Lung (tissue), 12 donors: Measurements from ENCODE around the gene OMA1. TPM values are rescaled to one million over a fixed set of nuclear protein-coding genes. Genes with fewer than 3 reads are reported as not detected.
"Not testable (repeated sequence)": the region's sequence is repeated elsewhere in the genome, so short reads cannot be mapped to it uniquely, and the experiment has no call there.

Experiments used
- ATAC-seq: fragments of 200-7000 bp; cut with Tn5 transposase; one replicate; pipeline ENCODE4 v1.9.1; 2020; ENCODE audit warnings: moderate number of reproducible peaks; ENCODE audit not compliant: insufficient read depth, low FRiP score
- DNase-seq, 3 donors: peaks; one replicate each; pipeline ENCODE4 v3.0.0-alpha.2; 2013 to 2017
- H3K27ac ChIP-seq, 2 donors: one replicate each; pipeline ENCODE4 v1.5.1; 2013; ENCODE audit warnings: mild to moderate bottlenecking in 2 of 2, moderate library complexity in 2 of 2, control low read depth in 1 of 2, inconsistent platforms in 1 of 2, low read depth in 1 of 2, low read length in 1 of 2
- H3K27me3 ChIP-seq, 3 donors: one replicate each; pipeline ENCODE4 v1.5.1; 2013; ENCODE audit warnings: low read length in 2 of 3; ENCODE audit not compliant: control insufficient read depth in 3 of 3, insufficient read depth in 3 of 3
- H3K36me3 ChIP-seq, 4 donors: one replicate each; pipeline ENCODE4 v1.5.1; 2013; ENCODE audit warnings: low read length in 4 of 4, mild to moderate bottlenecking in 1 of 4, moderate library complexity in 1 of 4; ENCODE audit not compliant: control insufficient read depth in 4 of 4, insufficient read depth in 4 of 4
- H3K4me1 ChIP-seq, 5 donors: one replicate each; pipeline ENCODE4 v1.5.1; 2013; ENCODE audit warnings: low read length in 5 of 5, mild to moderate bottlenecking in 2 of 5, moderate library complexity in 1 of 5; ENCODE audit not compliant: control insufficient read depth in 5 of 5, insufficient read depth in 5 of 5
- H3K4me3 ChIP-seq: one replicate; pipeline ENCODE4 v1.5.1; 2013; ENCODE audit warnings: mild to moderate bottlenecking, control low read depth, moderate library complexity
- H3K9ac ChIP-seq, 2 donors: one replicate each; pipeline ENCODE4 v1.5.1; 2013; ENCODE audit warnings: low read length in 2 of 2, control low read depth in 1 of 2; ENCODE audit not compliant: insufficient read depth in 1 of 2
- H3K9me3 ChIP-seq, 4 donors: one replicate each; pipeline ENCODE4 v1.5.1; 2013; ENCODE audit warnings: low read length in 3 of 4, mild to moderate bottlenecking in 1 of 4, moderate library complexity in 1 of 4; ENCODE audit not compliant: control insufficient read depth in 4 of 4, insufficient read depth in 3 of 4
- WGBS, 2 donors: extraction: QIAGEN DNeasy Blood & Tissue Kit; methylation state at CpG; one replicate each; pipeline ENCODE4 v1.1.7; 2013; 5-methylcytosine and 5-hydroxymethylcytosine counted together
- polyA plus RNA-seq, 2 donors: library from polyadenylated mRNA; stranded (reverse); fragments of 200-250 nt; gene quantifications; one replicate each; pipeline ENCODE4 v1.2.1, GENCODE V29; 2013
- total RNA-seq, 2 donors: library from RNA; depleted of rRNA in 1 of 2; stranded (reverse); fragments of >200 nt in 1 of 2; gene quantifications; one replicate each; pipeline ENCODE4 v1.2.1, GENCODE V29; 2014 to 2021
- TF ChIP-seq, protein P1 (sequence below): IDR thresholded peaks from 2 replicates; pipeline ENCODE4 v1.5.1; 2012; ENCODE audit warnings: mild to moderate bottlenecking; ENCODE audit errors: control extremely low read depth, extremely low read depth
- donor health status: control.
- donor health status: control.
- donor health status: Bipolar disorder and iron deficiency.
- donor health status: healthy.
- donor health status: DM: yes; HTN: yes; CAD: no.

OMA1 gene
- total and polyA plus RNA-seq, 4 donors = 13.2 to 52.1 (median 23.3) TPM

DNA sequence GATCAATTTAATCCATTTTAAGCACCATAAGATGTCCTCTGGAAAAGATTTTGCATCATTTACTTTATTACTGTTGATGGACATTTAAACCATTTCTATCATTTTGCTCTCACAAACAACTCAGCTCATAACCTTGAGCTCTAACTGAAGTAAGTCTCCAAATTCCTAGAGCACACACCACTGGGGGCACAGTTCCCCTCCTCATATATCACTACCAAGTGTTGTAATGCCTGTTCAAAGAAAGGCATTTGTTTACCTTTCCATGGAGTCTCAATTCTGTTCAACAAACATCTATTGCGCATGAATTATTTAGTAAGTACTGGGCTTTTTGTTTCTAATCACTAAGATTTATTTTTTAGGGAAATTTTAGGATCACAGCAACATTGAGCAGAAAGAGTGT is 8.9 kb upstream of the OMA1 start:
- WGBS, 2 donors = 91 to 94% methylated on average over 1 of the region's 1 CpG
- TF ChIP-seq, protein P1, sequence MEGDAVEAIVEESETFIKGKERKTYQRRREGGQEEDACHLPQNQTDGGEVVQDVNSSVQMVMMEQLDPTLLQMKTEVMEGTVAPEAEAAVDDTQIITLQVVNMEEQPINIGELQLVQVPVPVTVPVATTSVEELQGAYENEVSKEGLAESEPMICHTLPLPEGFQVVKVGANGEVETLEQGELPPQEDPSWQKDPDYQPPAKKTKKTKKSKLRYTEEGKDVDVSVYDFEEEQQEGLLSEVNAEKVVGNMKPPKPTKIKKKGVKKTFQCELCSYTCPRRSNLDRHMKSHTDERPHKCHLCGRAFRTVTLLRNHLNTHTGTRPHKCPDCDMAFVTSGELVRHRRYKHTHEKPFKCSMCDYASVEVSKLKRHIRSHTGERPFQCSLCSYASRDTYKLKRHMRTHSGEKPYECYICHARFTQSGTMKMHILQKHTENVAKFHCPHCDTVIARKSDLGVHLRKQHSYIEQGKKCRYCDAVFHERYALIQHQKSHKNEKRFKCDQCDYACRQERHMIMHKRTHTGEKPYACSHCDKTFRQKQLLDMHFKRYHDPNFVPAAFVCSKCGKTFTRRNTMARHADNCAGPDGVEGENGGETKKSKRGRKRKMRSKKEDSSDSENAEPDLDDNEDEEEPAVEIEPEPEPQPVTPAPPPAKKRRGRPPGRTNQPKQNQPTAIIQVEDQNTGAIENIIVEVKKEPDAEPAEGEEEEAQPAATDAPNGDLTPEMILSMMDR = no peak
- no peaks in the 10 kb centered on the region for H3K36me3 ChIP-seq
- no peak overlapping the region for H3K9ac ChIP-seq
- H3K4me1 ChIP-seq = peaks cover 0 to 16% (median 0%) of the 10 kb centered on the region in 5 donors
- ATAC-seq (no peak), DNase-seq (no peak)
- peaks cover 0 to 6% (median 2%) of the 10 kb centered on the region in 4 donors for H3K9me3 ChIP-seq
- no peak overlapping the region for H3K27ac ChIP-seq
- H3K27me3 ChIP-seq = no peaks in the 10 kb centered on the region
- no peak overlapping the region for H3K4me3 ChIP-seq

DNA sequence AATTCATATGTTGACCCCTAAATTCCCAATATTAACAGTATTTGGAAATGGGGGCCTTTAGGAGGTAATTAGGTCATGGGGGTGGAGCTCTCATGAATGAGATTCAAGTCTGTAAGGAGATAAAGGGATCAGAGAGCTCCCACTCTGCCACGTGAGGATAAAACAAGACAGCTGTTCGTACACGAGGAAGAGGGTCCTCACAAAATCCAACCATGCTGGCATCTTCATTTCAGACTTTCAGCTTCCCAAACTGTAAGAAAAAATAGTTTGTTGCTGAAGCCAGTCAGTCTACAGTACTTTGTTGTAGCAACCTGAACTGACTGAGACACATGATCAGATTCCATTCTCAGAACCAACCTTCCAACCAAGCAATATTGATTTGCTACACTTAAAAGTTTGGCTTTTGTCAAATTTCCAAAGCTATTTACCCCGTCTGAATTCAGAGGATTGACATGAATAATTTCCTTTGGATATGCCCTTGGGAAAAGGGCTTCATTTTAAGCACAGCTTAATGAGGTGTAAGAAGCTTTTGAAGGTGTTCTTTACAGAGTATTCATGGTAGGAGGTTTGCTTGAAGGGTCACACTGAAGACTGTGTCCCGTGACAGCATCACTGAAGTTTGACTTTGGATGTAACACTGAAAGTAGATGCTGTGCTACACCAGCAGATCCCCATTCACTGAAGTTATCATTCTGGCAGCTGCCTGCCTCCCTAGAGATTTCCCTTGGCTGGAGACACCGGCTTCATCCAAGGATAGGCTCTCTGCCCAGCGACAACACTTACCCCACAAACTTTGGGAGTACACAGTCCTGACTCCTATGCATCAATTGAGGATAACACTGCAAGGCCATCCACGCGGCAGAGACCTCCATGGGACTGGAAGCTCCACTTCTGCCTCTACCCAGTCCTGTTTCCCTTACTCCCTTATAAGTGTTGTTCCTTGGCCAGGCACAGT is 4.9 kb upstream of the OMA1 start:
- Histone ChIP-seq H3K27me3 (no peaks in the 10 kb centered on the region), H3K4me3 (no peak overlapping the region), H3K9ac (no peak overlapping the region), H3K36me3 (no peaks in the 10 kb centered on the region), H3K9me3 (no peaks in the 10 kb centered on the region), H3K4me1 (peaks cover 0 to 38% (median 5%) of the 10 kb centered on the region in 5 donors), H3K27ac (no peak overlapping the region)
- ATAC-seq (no peak), DNase-seq (peak; percentile 49 to 79 (median 79))
- 64 to 88% methylated on average over 8 to 9 of the region's 9 CpGs for WGBS, 2 donors
- TF ChIP-seq, protein P1 = no peak

DNA sequence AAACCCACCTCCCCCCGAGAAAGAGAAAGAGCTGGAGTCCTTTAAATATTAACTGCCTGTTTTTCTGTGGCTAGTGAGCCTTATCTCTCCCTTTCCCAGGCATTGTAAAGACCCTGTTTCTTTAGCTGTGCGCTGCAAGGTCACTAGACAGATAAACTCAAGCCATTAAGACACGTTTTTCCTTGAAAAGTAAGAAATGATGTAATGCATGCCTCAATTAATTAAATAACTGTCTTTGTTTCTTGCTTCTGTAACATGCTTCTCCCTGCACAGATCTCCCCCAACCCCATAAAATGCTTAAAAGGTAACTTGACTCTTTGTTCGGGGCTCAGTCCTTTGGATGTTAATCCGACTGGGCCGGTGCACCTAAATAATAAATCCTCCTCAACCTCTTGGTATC is 2.8 kb upstream of the OMA1 start:
- H3K9ac ChIP-seq, H3K27ac ChIP-seq, H3K36me3 ChIP-seq, H3K9me3 ChIP-seq, ATAC-seq, H3K4me3 ChIP-seq, H3K27me3 ChIP-seq, DNase-seq: not testable (repeated sequence)
- peaks cover 2 to 50% (median 5%) of the 10 kb centered on the region in 5 donors for H3K4me1 ChIP-seq
- 57 to 65% methylated on average over 6 of the region's 6 CpGs for WGBS, 2 donors

GRCh38 chr1:58548371-58548770 is 1.8 kb upstream of the OMA1 start:
- TF ChIP-seq, protein P1 = no peak
- 66 to 76% methylated on average over 2 of the region's 2 CpGs for WGBS, 2 donors
- no peaks in the 10 kb centered on the region for H3K36me3 ChIP-seq
- no peak for ATAC-seq
- no peaks in the 10 kb centered on the region for H3K27me3 ChIP-seq
- H3K4me1 ChIP-seq = peaks cover 2 to 50% (median 5%) of the 10 kb centered on the region in 5 donors
- H3K27ac ChIP-seq = no peak overlapping the region
- H3K9me3 ChIP-seq = no peaks in the 10 kb centered on the region
- H3K4me3 ChIP-seq = no peak overlapping the region
- H3K9ac ChIP-seq = no peak overlapping the region
- DNase-seq = no peak
